Subcutaneous abdominal adipose tissue (tissue), 5 donors: ENCODE data around the gene LZTS3.

ENCODE experiments used
- H3K27ac ChIP-seq: one replicate; pipeline ENCODE4 v1.7.0; 2013; ENCODE audit warnings: low read depth, mild to moderate bottlenecking, inconsistent platforms, low read length, moderate library complexity
- H3K27me3 ChIP-seq, 5 donors: one replicate each; pipeline ENCODE4 v1.7.0; 2013; ENCODE audit warnings: low read length in 5 of 5, inconsistent platforms in 1 of 5; ENCODE audit not compliant: control insufficient read depth in 5 of 5, insufficient read depth in 4 of 5
- H3K36me3 ChIP-seq, 5 donors: one replicate each; pipeline ENCODE4 v1.7.0; 2013; ENCODE audit warnings: low read length in 5 of 5; ENCODE audit not compliant: control insufficient read depth in 5 of 5, insufficient read depth in 5 of 5
- H3K4me1 ChIP-seq, 5 donors: one replicate each; pipeline ENCODE4 v1.7.0; 2013; ENCODE audit warnings: low read length in 5 of 5, mild to moderate bottlenecking in 3 of 5, moderate library complexity in 1 of 5; ENCODE audit not compliant: control insufficient read depth in 5 of 5, insufficient read depth in 5 of 5
- H3K4me3 ChIP-seq, 5 donors: one replicate each; pipeline ENCODE4 v1.7.0; 2013; ENCODE audit warnings: low read length in 5 of 5, low read depth in 1 of 5
- H3K9ac ChIP-seq, 5 donors: one replicate each; pipeline ENCODE4 v1.7.0; 2013; ENCODE audit warnings: low read length in 5 of 5, mild to moderate bottlenecking in 4 of 5, moderate library complexity in 3 of 5
- H3K9me3 ChIP-seq, 5 donors: one replicate each; pipeline ENCODE4 v1.7.0; 2013; ENCODE audit warnings: low read length in 5 of 5; ENCODE audit not compliant: control insufficient read depth in 5 of 5
- donor health status: healthy.
- donor health status: healthy.
- donor health status: healthy.
- donor health status: healthy.
- donor health status: healthy.

LZTS3 gene

GRCh38 chr20:3167738-3168078 is 5.6 kb downstream of the LZTS3 start:
- Histone ChIP-seq H3K9ac (no peak overlapping the region), H3K4me3 (no peak overlapping the region), H3K36me3 (no peaks in the 10 kb centered on the region), H3K27me3 (peaks cover 0 to 6% (median 3%) of the 10 kb centered on the region in 5 donors), H3K9me3 (no peaks in the 10 kb centered on the region), H3K27ac (no peak overlapping the region), H3K4me1 (peaks cover 2 to 19% (median 13%) of the 10 kb centered on the region in 5 donors)

GRCh38 chr20:3166913-3167342 is 6.4 kb downstream of the LZTS3 start:
- Histone ChIP-seq H3K36me3 (no peaks in the 10 kb centered on the region), H3K9me3 (no peaks in the 10 kb centered on the region), H3K9ac (no peak overlapping the region), H3K4me1 (peaks cover 0 to 15% (median 12%) of the 10 kb centered on the region in 5 donors), H3K27ac (no peak overlapping the region), H3K4me3 (no peak overlapping the region), H3K27me3 (peaks cover 0 to 3% (median 3%) of the 10 kb centered on the region in 5 donors)

- Histone ChIP-seq H3K4me1 (peaks cover 0 to 15% (median 12%) of the 10 kb centered on the region in 5 donors), H3K4me3 (no peak overlapping the region), H3K27me3 (peaks cover 0 to 3% (median 3%) of the 10 kb centered on the region in 5 donors), H3K27ac (no peak overlapping the region), H3K9ac (no peak overlapping the region), H3K9me3 (no peaks in the 10 kb centered on the region), H3K36me3 (no peaks in the 10 kb centered on the region)
Observed at GRCh38 chr20:3166338-3166912, 6.9 kb downstream of the LZTS3 start.

GRCh38 chr20:3165473-3166337 is 7.6 kb downstream of the LZTS3 start:
- Histone ChIP-seq H3K27ac (no peak overlapping the region), H3K4me3 (peak overlapping the region in 2 of 5 donors; percentile 39 to 44), H3K27me3 (peaks cover 0 to 3% (median 3%) of the 10 kb centered on the region in 5 donors), H3K9me3 (no peaks in the 10 kb centered on the region), H3K4me1 (peaks cover 0 to 15% (median 12%) of the 10 kb centered on the region in 5 donors), H3K9ac (no peak overlapping the region), H3K36me3 (no peaks in the 10 kb centered on the region)

GRCh38 chr20:3164763-3165410 is 8.5 kb downstream of the LZTS3 start:
- Histone ChIP-seq H3K9me3 (no peaks in the 10 kb centered on the region), H3K4me1 (peaks cover 0 to 18% (median 16%) of the 10 kb centered on the region in 5 donors), H3K9ac (no peak overlapping the region), H3K27me3 (peaks cover 0 to 3% (median 3%) of the 10 kb centered on the region in 5 donors), H3K4me3 (peak overlapping the region in 2 of 5 donors; percentile 39 to 44), H3K27ac (no peak overlapping the region), H3K36me3 (no peaks in the 10 kb centered on the region)

- no peaks in the 10 kb centered on the region for H3K36me3 ChIP-seq
Observed at GRCh38 chr20:3164043-3164762, 9.1 kb downstream of the LZTS3 start.

GRCh38 chr20:3163099-3164042 is 10.0 kb downstream of the LZTS3 start:
- Histone ChIP-seq H3K9ac (no peak overlapping the region), H3K27ac (no peak overlapping the region), H3K36me3 (no peaks in the 10 kb centered on the region), H3K4me3 (no peak overlapping the region), H3K4me1 (peaks cover 5 to 31% (median 25%) of the 10 kb centered on the region in 5 donors), H3K27me3 (peaks cover 0 to 2% (median 0%) of the 10 kb centered on the region in 5 donors), H3K9me3 (no peaks in the 10 kb centered on the region)

More at GRCh38 chr20:3164043-3164762, 9.1 kb downstream of the LZTS3 start:
- Histone ChIP-seq H3K27ac (no peak overlapping the region), H3K4me3 (peak overlapping the region in 1 of 5 donors; percentile 23), H3K9me3 (no peaks in the 10 kb centered on the region), H3K9ac (no peak overlapping the region), H3K27me3 (peaks cover 0 to 3% (median 3%) of the 10 kb centered on the region in 5 donors), H3K4me1 (peaks cover 0 to 23% (median 18%) of the 10 kb centered on the region in 5 donors)

- H3K4me1 ChIP-seq: peaks cover 7 to 44% (median 38%) of the 10 kb centered on the region in 5 donors
- H3K9ac ChIP-seq: no peak overlapping the region
- H3K9me3 ChIP-seq: no peaks in the 10 kb centered on the region
- no peak overlapping the region for H3K4me3 ChIP-seq
- no peaks in the 10 kb centered on the region for H3K27me3 ChIP-seq
- no peaks in the 10 kb centered on the region for H3K36me3 ChIP-seq
- no peak overlapping the region for H3K27ac ChIP-seq
Observed at GRCh38 chr20:3162080-3162611, 11.2 kb downstream of the LZTS3 start.
